Tibial nerve (tissue), 4 donors: ENCODE data around the gene SLCO2A1. TPM values are rescaled to one million over a fixed set of nuclear protein-coding genes. Genes with fewer than 3 reads are reported as not detected.
A peak's percentile ranks its signal among the peaks of the same experiment; 100 is the strongest.

Source experiments
- DNase-seq, 2 donors: peaks; one replicate each; pipeline ENCODE4 v3.0.0-alpha.2; 2019; ENCODE audit warnings: low spot score in 2 of 2
- H3K27ac ChIP-seq, 4 donors: fragments of 200-600 bp; sonication (generic) in 3 of 4; one replicate each; pipeline ENCODE4 v1.5.1; 2017 to 2019; ENCODE audit warnings: mild to moderate bottlenecking in 1 of 4
- H3K27me3 ChIP-seq, 2 donors: fragments of 200-600 bp; sonication (generic) in 1 of 2; one replicate each; pipeline versions ENCODE4 v1.5.1 to v1.6.0; 2017 to 2019
- H3K36me3 ChIP-seq, 3 donors: fragments of 200-600 bp; sonication (generic); one replicate each; pipeline ENCODE4 v1.5.1; 2018 to 2019
- H3K4me1 ChIP-seq, 4 donors: fragments of 200-600 bp; sonication (generic) in 3 of 4; one replicate each; pipeline ENCODE4 v1.5.1; 2017 to 2019
- H3K4me3 ChIP-seq, 4 donors: fragments of 200-600 bp; sonication (generic) in 3 of 4; one replicate each; pipeline ENCODE4 v1.5.1; 2017 to 2019; ENCODE audit warnings: mild to moderate bottlenecking in 1 of 4, moderate library complexity in 1 of 4
- H3K9me3 ChIP-seq, 4 donors: fragments of 200-600 bp; sonication (generic) in 3 of 4; one replicate each; pipeline ENCODE4 v1.5.1; 2017 to 2019
- EP300 ChIP-seq, 2 donors: sonication (generic); formaldehyde crosslinking; IDR thresholded peaks; one replicate each; pipeline ENCODE4 v1.6.1; 2017; ENCODE audit warnings: antibody characterized with exemption in 2 of 2, mild to moderate bottlenecking in 1 of 2
- POLR2A ChIP-seq, 2 donors: fragments of 450-650 bp; IDR thresholded peaks; one replicate each; pipeline ENCODE4 v1.6.1; 2017; ENCODE audit warnings: antibody characterized with exemption in 2 of 2, mild to moderate bottlenecking in 2 of 2, moderate library complexity in 2 of 2
- WGBS, 2 donors: methylation state at CpG; one replicate each; pipeline ENCODE4 v1.1.5; 2018; 5-methylcytosine and 5-hydroxymethylcytosine counted together
- total RNA-seq, 4 donors: library from RNA; depleted of rRNA; stranded (reverse); fragments of >200 nt; gene quantifications; one replicate each; pipeline ENCODE4 v1.1.0, GENCODE V29; 2016
- TF ChIP-seq, protein P1 (sequence below), 5 experiments: fragments of 200-600 bp in 3 of 5; fragments of 450-650 bp in 2 of 5; sonication (generic) in 3 of 5; IDR thresholded peaks; one replicate each; pipeline ENCODE4 v1.5.1; 2016 to 2019; ENCODE audit warnings: antibody characterized with exemption in 5 of 5, mild to moderate bottlenecking in 3 of 5, moderate library complexity in 2 of 5

The SLCO2A1 gene
- total RNA-seq, 4 donors from 2014 or later = 8.8 to 22.9 (median 12.2) TPM

DNA sequence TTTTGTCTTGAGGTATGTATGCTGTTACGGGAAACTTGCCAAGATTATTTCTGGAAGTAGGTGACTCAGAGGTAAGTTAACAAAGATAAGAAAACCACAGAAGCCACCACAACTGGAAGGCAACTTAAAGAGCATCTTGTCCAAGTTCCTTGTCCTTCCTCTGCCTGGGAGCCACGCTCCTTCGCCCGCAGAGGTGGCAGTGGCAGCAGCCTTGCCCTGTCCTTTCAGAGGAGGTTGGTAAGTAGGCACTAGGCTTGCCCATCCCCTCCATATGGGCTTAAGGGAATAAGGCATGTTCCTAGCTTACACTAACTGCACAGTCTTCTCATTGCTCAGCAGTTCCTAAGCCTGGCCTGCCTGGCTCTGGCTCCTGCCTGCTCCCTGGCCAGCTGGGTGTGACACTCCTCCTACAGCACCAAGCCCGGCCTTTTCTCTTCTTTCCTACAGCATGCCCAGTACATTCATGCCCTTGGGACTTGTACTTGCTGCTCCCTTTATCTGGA, 86.0 kb downstream of the SLCO2A1 start:
- Histone ChIP-seq H3K27me3 (no peaks in the 10 kb centered on the region), H3K9me3 (no peaks in the 10 kb centered on the region), H3K4me3 (no peak overlapping the region), H3K4me1 (peaks cover 0 to 45% (median 6%) of the 10 kb centered on the region in 4 donors), H3K27ac (peak overlapping the region in 1 of 4 donors; percentile 47), H3K36me3 (no peaks in the 10 kb centered on the region)
- no peak for TF ChIP-seq EP300 (IDR thresholded peaks at IDR 0.05)
- no peak for TF ChIP-seq POLR2A (IDR thresholded peaks at IDR 0.05)
- no peak for DNase-seq
- WGBS, 2 donors = 82 to 89% methylated on average over 5 of the region's 5 CpGs

DNA sequence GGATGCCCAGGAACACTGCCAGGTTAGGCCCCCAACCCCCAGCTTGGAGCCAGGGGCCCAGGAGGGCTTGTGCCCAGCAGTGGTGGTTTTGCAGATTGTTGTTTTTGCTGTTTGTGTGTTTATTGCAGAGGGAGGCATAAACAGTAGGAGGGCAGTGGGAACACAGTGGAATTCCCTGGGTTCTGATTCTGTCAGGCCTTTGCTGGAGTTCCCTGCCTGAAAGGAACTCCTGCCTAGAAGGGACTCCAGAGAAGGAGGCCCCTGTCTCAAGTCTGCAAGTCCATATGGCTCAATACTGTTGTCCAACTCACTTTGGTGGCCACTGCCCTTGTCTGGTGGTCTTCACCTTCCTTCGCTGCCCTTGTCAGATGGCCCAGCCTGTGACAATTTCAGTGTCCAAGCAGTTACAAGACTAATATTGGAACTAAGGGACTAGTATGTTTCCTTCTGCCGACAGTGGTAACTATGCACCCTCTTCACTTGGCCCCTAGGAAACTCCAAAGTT, 86.6 kb downstream of the SLCO2A1 start:
- Histone ChIP-seq H3K27me3 (no peaks in the 10 kb centered on the region), H3K36me3 (no peaks in the 10 kb centered on the region), H3K9me3 (no peaks in the 10 kb centered on the region), H3K4me1 (peaks cover 0 to 45% (median 6%) of the 10 kb centered on the region in 4 donors), H3K27ac (no peak overlapping the region), H3K4me3 (no peak overlapping the region)
- no peak for DNase-seq
- 93 to 100% methylated on average over 2 of the region's 2 CpGs for WGBS, 2 donors
- TF ChIP-seq POLR2A (IDR thresholded peaks at IDR 0.05) = no peak
- TF ChIP-seq, protein P1, sequence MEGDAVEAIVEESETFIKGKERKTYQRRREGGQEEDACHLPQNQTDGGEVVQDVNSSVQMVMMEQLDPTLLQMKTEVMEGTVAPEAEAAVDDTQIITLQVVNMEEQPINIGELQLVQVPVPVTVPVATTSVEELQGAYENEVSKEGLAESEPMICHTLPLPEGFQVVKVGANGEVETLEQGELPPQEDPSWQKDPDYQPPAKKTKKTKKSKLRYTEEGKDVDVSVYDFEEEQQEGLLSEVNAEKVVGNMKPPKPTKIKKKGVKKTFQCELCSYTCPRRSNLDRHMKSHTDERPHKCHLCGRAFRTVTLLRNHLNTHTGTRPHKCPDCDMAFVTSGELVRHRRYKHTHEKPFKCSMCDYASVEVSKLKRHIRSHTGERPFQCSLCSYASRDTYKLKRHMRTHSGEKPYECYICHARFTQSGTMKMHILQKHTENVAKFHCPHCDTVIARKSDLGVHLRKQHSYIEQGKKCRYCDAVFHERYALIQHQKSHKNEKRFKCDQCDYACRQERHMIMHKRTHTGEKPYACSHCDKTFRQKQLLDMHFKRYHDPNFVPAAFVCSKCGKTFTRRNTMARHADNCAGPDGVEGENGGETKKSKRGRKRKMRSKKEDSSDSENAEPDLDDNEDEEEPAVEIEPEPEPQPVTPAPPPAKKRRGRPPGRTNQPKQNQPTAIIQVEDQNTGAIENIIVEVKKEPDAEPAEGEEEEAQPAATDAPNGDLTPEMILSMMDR (IDR thresholded peaks at IDR 0.05) = no peak
- TF ChIP-seq EP300 (IDR thresholded peaks at IDR 0.05) = no peak

DNA sequence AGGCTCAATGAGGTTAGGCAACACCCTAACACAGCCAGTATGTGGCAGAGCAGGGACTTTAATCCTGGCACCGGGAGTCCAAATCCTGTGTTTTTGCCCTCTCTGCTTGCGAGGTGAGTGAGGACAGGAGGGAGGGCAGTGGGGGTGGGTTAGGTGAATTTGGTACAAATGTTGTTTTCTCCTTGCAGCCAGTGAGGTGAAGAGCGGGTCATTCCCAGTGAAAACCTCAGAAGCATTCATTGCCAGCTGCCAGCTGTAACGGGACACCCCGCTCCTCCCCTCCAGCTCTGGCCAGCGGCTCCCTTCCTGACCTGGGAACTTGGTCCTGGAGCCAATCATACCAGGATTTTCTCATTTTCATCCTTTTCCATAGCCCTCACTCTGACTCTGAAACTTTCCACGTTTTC, 88.3 kb downstream of the SLCO2A1 start:
- H3K9me3 ChIP-seq = no peaks in the 10 kb centered on the region
- no peak overlapping the region for H3K4me3 ChIP-seq
- no peak overlapping the region for H3K27ac ChIP-seq
- H3K36me3 ChIP-seq = no peaks in the 10 kb centered on the region
- no peak for DNase-seq
- peaks cover 0 to 52% (median 6%) of the 10 kb centered on the region in 4 donors for H3K4me1 ChIP-seq
- TF ChIP-seq, protein P1 (IDR thresholded peaks at IDR 0.05) = no peak
- TF ChIP-seq EP300 (IDR thresholded peaks at IDR 0.05) (peak in 1 of 2 donors; percentile 24), POLR2A (IDR thresholded peaks at IDR 0.05) (no peak)
- no peaks in the 10 kb centered on the region for H3K27me3 ChIP-seq
- WGBS, 2 donors = 26 to 33% methylated on average over 7 of the region's 7 CpGs

DNA sequence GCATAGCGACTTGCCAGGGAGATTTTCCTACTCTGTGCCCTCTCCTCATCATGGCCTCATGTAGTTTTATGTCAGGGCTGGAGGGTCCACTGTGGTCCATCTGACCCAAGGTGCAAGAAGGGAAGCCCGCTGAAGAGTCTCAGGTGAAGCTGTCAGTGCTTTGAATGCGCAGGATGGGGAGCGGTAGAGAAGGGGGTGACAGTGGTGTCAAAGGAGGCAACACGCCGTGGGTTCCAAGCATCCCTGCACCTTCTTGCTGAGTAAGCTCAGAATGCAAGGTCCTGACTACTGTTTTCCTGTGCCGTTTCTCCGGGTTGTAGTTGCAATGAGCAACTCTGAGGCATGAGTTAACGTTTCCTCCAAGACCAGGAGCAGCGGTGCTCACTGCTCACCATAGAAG, 89.2 kb downstream of the SLCO2A1 start:
- DNase-seq = no peak
- no peaks in the 10 kb centered on the region for H3K36me3 ChIP-seq
- H3K9me3 ChIP-seq = no peaks in the 10 kb centered on the region
- no peak for TF ChIP-seq POLR2A (IDR thresholded peaks at IDR 0.05)
- TF ChIP-seq, protein P1 (IDR thresholded peaks at IDR 0.05) = no peak
- no peak for TF ChIP-seq EP300 (IDR thresholded peaks at IDR 0.05)
- peaks cover 0 to 52% (median 6%) of the 10 kb centered on the region in 4 donors for H3K4me1 ChIP-seq
- no peak overlapping the region for H3K27ac ChIP-seq
- no peak overlapping the region for H3K4me3 ChIP-seq
- 86 to 91% methylated on average over 10 of the region's 10 CpGs for WGBS, 2 donors
- no peaks in the 10 kb centered on the region for H3K27me3 ChIP-seq

DNA sequence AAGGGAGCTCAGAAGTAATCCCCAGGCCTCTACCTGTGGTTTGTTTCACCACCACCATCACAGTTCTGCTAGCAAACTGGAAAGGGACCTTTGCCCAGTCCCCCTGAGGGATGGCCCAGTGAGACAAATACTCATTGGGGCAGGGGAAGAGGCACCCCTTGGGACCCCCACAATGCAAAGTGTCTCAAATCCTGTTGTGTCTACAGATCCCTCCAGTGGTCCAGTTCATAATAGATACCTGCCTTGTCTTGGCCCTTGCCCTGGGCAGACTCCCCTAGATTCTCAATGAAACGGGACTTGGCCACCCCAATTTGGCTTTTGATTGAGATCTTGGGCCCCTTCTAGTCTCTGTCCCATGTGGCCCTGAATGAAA, 90.3 kb downstream of the SLCO2A1 start:
- H3K36me3 ChIP-seq = no peaks in the 10 kb centered on the region
- no peaks in the 10 kb centered on the region for H3K27me3 ChIP-seq
- TF ChIP-seq, protein P1 (IDR thresholded peaks at IDR 0.05) = no peak
- TF ChIP-seq POLR2A (IDR thresholded peaks at IDR 0.05) (no peak), EP300 (IDR thresholded peaks at IDR 0.05) (no peak)
- 75 to 95% methylated on average over 1 of the region's 1 CpG for WGBS, 2 donors
- no peak overlapping the region for H3K4me3 ChIP-seq
- H3K27ac ChIP-seq = no peak overlapping the region
- no peak for DNase-seq
- peaks cover 0 to 41% (median 3%) of the 10 kb centered on the region in 4 donors for H3K4me1 ChIP-seq
- H3K9me3 ChIP-seq = no peaks in the 10 kb centered on the region
